Measurements from ENCODE around the gene CADM1. TPM values are rescaled to one million over a fixed set of nuclear protein-coding genes. Genes with fewer than 3 reads are reported as not detected.
A peak's percentile ranks its signal among the peaks of the same experiment; 100 is the strongest.

Gene CADM1
- total and polyA plus RNA-seq, 2 donors (not counting 1 experiment from before 2014, with no cell fraction given): 15.4 to 86.0 TPM

GRCh38 chr11:115257270-115257669 lies 246.9 kb downstream of the CADM1 start:
- DNase-seq (ENCODE audit: low read depth in 2 of 2): no peak
- TF ChIP-seq EZH2 (IDR thresholded peaks at IDR 0.05; ENCODE audit: low read length, missing control alignments) (no peak), CTCF (conservative IDR thresholded peaks at IDR 0.05 in 1 of 2, IDR thresholded peaks at IDR 0.05 in 1 of 2; ENCODE audit: low read depth in 1 of 2, low read length in 2 of 2) (no peak)
- Histone ChIP-seq H3K4me1 (ENCODE audit: control insufficient read depth, extremely low read depth, insufficient read depth, low read length) (no peaks in the 10 kb centered on the region), H3K9ac (ENCODE audit: insufficient read depth, low read length) (no peak overlapping the region), H3K79me2 (ENCODE audit: control insufficient read depth, insufficient read depth, low read length) (no peaks in the 10 kb centered on the region), H3K4me2 (ENCODE audit: extremely low read depth, insufficient read depth, low read length) (no peak overlapping the region), H2AFZ (ENCODE audit: low read length) (no peak overlapping the region), H3K4me3 (replicated peaks in 1 of 4; ENCODE audit: control extremely low read depth in 1 of 4, insufficient read depth in 1 of 4, low read depth in 3 of 4, low read length in 4 of 4) (no peak overlapping the region), H3K27ac (ENCODE audit: insufficient read depth, low read length) (no peak overlapping the region), H4K20me1 (ENCODE audit: control insufficient read depth, extremely low read depth, insufficient read depth, low read length) (no peaks in the 10 kb centered on the region), H3K9me3 (ENCODE audit: control insufficient read depth, insufficient read depth, low read depth, low read length) (no peaks in the 10 kb centered on the region), H3K36me3 (ENCODE audit: control insufficient read depth, insufficient read depth, low read length) (no peaks in the 10 kb centered on the region), H3K27me3 (ENCODE audit: control insufficient read depth, insufficient read depth, low read length) (no peaks in the 10 kb centered on the region)

GRCh38 chr11:115256397-115257197 lies 247.6 kb downstream of the CADM1 start:
- H3K4me3 ChIP-seq (replicated peaks in 1 of 4; ENCODE audit: control extremely low read depth in 1 of 4, insufficient read depth in 1 of 4, low read depth in 3 of 4, low read length in 4 of 4): no peak overlapping the region
- no peaks in the 10 kb centered on the region for H3K27me3 ChIP-seq (ENCODE audit: control insufficient read depth, insufficient read depth, low read length)
- H3K9me3 ChIP-seq (ENCODE audit: control insufficient read depth, insufficient read depth, low read depth, low read length): no peaks in the 10 kb centered on the region
- H3K36me3 ChIP-seq (ENCODE audit: control insufficient read depth, insufficient read depth, low read length): no peaks in the 10 kb centered on the region
- no peaks in the 10 kb centered on the region for H4K20me1 ChIP-seq (ENCODE audit: control insufficient read depth, extremely low read depth, insufficient read depth, low read length)
- DNase-seq (ENCODE audit: low read depth in 2 of 2): no peak
- H3K4me2 ChIP-seq (ENCODE audit: extremely low read depth, insufficient read depth, low read length): no peak overlapping the region
- no peak overlapping the region for H2AFZ ChIP-seq (ENCODE audit: low read length)
- H3K9ac ChIP-seq (ENCODE audit: insufficient read depth, low read length): no peak overlapping the region
- no peaks in the 10 kb centered on the region for H3K4me1 ChIP-seq (ENCODE audit: control insufficient read depth, extremely low read depth, insufficient read depth, low read length)
- TF ChIP-seq EZH2 (IDR thresholded peaks at IDR 0.05; ENCODE audit: low read length, missing control alignments) (no peak), CTCF (conservative IDR thresholded peaks at IDR 0.05 in 1 of 2, IDR thresholded peaks at IDR 0.05 in 1 of 2; ENCODE audit: low read depth in 1 of 2, low read length in 2 of 2) (no peak)
- no peaks in the 10 kb centered on the region for H3K79me2 ChIP-seq (ENCODE audit: control insufficient read depth, insufficient read depth, low read length)
- H3K27ac ChIP-seq (ENCODE audit: insufficient read depth, low read length): no peak overlapping the region

- H3K4me3 ChIP-seq (replicated peaks in 1 of 4; ENCODE audit: control extremely low read depth in 1 of 4, insufficient read depth in 1 of 4, low read depth in 3 of 4, low read length in 4 of 4): no peak overlapping the region
- H2AFZ ChIP-seq (ENCODE audit: low read length): no peak overlapping the region
- no peaks in the 10 kb centered on the region for H4K20me1 ChIP-seq (ENCODE audit: control insufficient read depth, extremely low read depth, insufficient read depth, low read length)
- TF ChIP-seq EZH2 (IDR thresholded peaks at IDR 0.05; ENCODE audit: low read length, missing control alignments): no peak
- no peak for TF ChIP-seq CTCF (conservative IDR thresholded peaks at IDR 0.05 in 1 of 2, IDR thresholded peaks at IDR 0.05 in 1 of 2; ENCODE audit: low read depth in 1 of 2, low read length in 2 of 2)
- H3K9me3 ChIP-seq (ENCODE audit: control insufficient read depth, insufficient read depth, low read depth, low read length): no peaks in the 10 kb centered on the region
- H3K79me2 ChIP-seq (ENCODE audit: control insufficient read depth, insufficient read depth, low read length): no peaks in the 10 kb centered on the region
- H3K36me3 ChIP-seq (ENCODE audit: control insufficient read depth, insufficient read depth, low read length): no peaks in the 10 kb centered on the region
- H3K9ac ChIP-seq (ENCODE audit: insufficient read depth, low read length): no peak overlapping the region
- H3K27me3 ChIP-seq (ENCODE audit: control insufficient read depth, insufficient read depth, low read length): no peaks in the 10 kb centered on the region
- no peaks in the 10 kb centered on the region for H3K4me1 ChIP-seq (ENCODE audit: control insufficient read depth, extremely low read depth, insufficient read depth, low read length)
- no peak overlapping the region for H3K4me2 ChIP-seq (ENCODE audit: extremely low read depth, insufficient read depth, low read length)
- H3K27ac ChIP-seq (ENCODE audit: insufficient read depth, low read length): no peak overlapping the region
- DNase-seq (ENCODE audit: low read depth in 2 of 2): peak in 1 of 2 donors; percentile 38
These were observed 249.0 kb downstream of the CADM1 start for GRCh38 chr11:115255006-115255762.
